HG02973 (cell line): Measurements from ENCODE around the gene SNCAIP.
"Not testable (repeated sequence)": the region's sequence is repeated elsewhere in the genome, so short reads cannot be mapped to it uniquely, and the experiment has no call there.

Experiments used
- ATAC-seq: cut with Tn5 transposase; IDR thresholded peaks from one replicate; pipeline ENCODE4 v1.9.1; 2021; ENCODE audit warnings: moderate library complexity; ENCODE audit not compliant: unreplicated experiment

Gene SNCAIP

GRCh38 chr5:122354293-122354692, 42.3 kb downstream of the SNCAIP start:
- no peak for ATAC-seq

GRCh38 chr5:122355324-122355723, 43.3 kb downstream of the SNCAIP start:
- ATAC-seq, result no peak

- no peak for ATAC-seq
These were observed 44.8 kb downstream of the SNCAIP start for GRCh38 chr5:122356855-122357254.

- no peak for ATAC-seq
These were observed 46.4 kb downstream of the SNCAIP start for GRCh38 chr5:122358372-122358979.

- no peak for ATAC-seq
These were observed 50.3 kb downstream of the SNCAIP start for GRCh38 chr5:122362361-122362760.

- no peak for ATAC-seq
These were observed 51.6 kb downstream of the SNCAIP start for GRCh38 chr5:122363623-122364022.

GRCh38 chr5:122366501-122366900, 54.5 kb downstream of the SNCAIP start:
- ATAC-seq, result no peak

- no peak for ATAC-seq
These were observed 55.4 kb downstream of the SNCAIP start for GRCh38 chr5:122367456-122367855.

GRCh38 chr5:122368510-122369251, 56.6 kb downstream of the SNCAIP start:
- ATAC-seq, result no peak

GRCh38 chr5:122369253-122369815, 57.3 kb downstream of the SNCAIP start:
- ATAC-seq, result no peak

GRCh38 chr5:122371511-122372151, 59.6 kb downstream of the SNCAIP start:
- no peak for ATAC-seq

GRCh38 chr5:122374110-122374509, 62.1 kb downstream of the SNCAIP start:
- no peak for ATAC-seq

GRCh38 chr5:122375801-122376200, 63.8 kb downstream of the SNCAIP start:
- no peak for ATAC-seq

GRCh38 chr5:122376250-122376649, 64.2 kb downstream of the SNCAIP start:
- no peak for ATAC-seq

GRCh38 chr5:122377026-122377425, 65.0 kb downstream of the SNCAIP start:
- ATAC-seq, result no peak

GRCh38 chr5:122382938-122383337, 70.9 kb downstream of the SNCAIP start:
- ATAC-seq, result not testable (repeated sequence)

GRCh38 chr5:122384739-122385235, 72.8 kb downstream of the SNCAIP start:
- ATAC-seq, result no peak

GRCh38 chr5:122385286-122385685, 73.2 kb downstream of the SNCAIP start:
- no peak for ATAC-seq

GRCh38 chr5:122385808-122386207, 73.8 kb downstream of the SNCAIP start:
- no peak for ATAC-seq

- no peak for ATAC-seq
These were observed 78.1 kb downstream of the SNCAIP start for GRCh38 chr5:122390154-122390553.

GRCh38 chr5:122390694-122391093, 78.7 kb downstream of the SNCAIP start:
- ATAC-seq, result no peak

GRCh38 chr5:122391621-122392020, 79.6 kb downstream of the SNCAIP start:
- no peak for ATAC-seq
